ENCODE measurements around the gene HTR7.

DNA sequence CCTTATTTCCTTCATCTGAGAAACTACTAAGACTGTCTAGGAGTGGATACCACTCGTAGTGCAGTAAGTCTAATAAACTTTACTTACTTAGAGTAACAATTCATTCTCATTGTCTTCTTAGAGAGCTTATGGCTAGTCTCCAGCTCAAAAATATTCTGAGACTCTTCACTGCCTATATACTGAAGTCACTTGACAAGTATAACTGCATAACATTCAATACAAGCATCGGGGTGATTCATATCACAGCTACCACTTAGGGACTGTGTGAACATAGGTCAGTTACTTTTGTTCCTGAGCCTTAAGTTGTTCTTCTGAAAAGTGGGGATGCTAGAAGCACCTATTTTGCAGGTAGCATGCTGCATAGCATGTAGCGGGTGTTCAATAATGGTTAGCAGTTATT is 111.0 kb downstream of the HTR7 start:
- TF ChIP-seq CTCF (optimal IDR thresholded peaks at IDR 0.05 in 1 of 3, IDR thresholded peaks at IDR 0.05 in 1 of 3, conservative IDR thresholded peaks at IDR 0.05 in 1 of 3; ENCODE audit: extremely low read depth in 1 of 3, insufficient read depth in 2 of 3, low read length in 3 of 3) (no peak), EZH2 (IDR thresholded peaks at IDR 0.05; ENCODE audit: low read length) (no peak)
